A549 (cell line): ENCODE data around the gene TFEB.

Experiments used
- BHLHE40 ChIP-seq: IDR thresholded peaks from 2 replicates; pipeline ENCODE4 v1.6.1; 2012; ENCODE audit warnings: low read depth, low read length, inconsistent platforms
- EP300 ChIP-seq, 2 experiments: fragments of >200 bp; sonication (Bioruptor Twin); formaldehyde crosslinking; IDR thresholded peaks; 2 replicates in 1 of 2; 3 replicates in 1 of 2; pipeline ENCODE4 v1.6.1; 2016 to 2017
- FOSL2 ChIP-seq, 2 experiments: fragments of 450-650 bp in 1 of 2; fragments of >200 bp in 1 of 2; sonication (Bioruptor Twin) in 1 of 2; formaldehyde crosslinking; IDR thresholded peaks; 2 replicates each; pipeline versions ENCODE4 v1.5.0 to v1.6.1; 2016 to 2020; ENCODE audit warnings: mild to moderate bottlenecking in 1 of 2, moderate library complexity in 1 of 2
- KDM1A ChIP-seq: fragments of 200-600 bp; sonication (generic); IDR thresholded peaks from 2 replicates; pipeline ENCODE4 v1.6.1; 2016; ENCODE audit warnings: low read depth, mild to moderate bottlenecking
- KDM5A ChIP-seq: fragments of 200-600 bp; sonication (generic); IDR thresholded peaks from 2 replicates; pipeline ENCODE4 v1.6.1; 2016; ENCODE audit warnings: antibody characterized with exemption, mild to moderate bottlenecking
- POLR2A ChIP-seq: IDR thresholded peaks from 2 replicates; pipeline ENCODE4 v1.6.1; 2012; ENCODE audit warnings: mild to moderate bottlenecking, low read length
- POLR2AphosphoS2 ChIP-seq: conservative IDR thresholded peaks from 2 replicates; pipeline ENCODE4 v1.6.1; 2012; ENCODE audit warnings: low read length, improper control_type of control experiment, inconsistent platforms
- RCOR1 ChIP-seq: fragments of 150-350 bp; IDR thresholded peaks from 2 replicates; pipeline ENCODE4 v1.6.1; 2014; ENCODE audit warnings: antibody characterized with exemption, low read length, low read depth
- RFX5 ChIP-seq: fragments of 450-650 bp; IDR thresholded peaks from 2 replicates; pipeline ENCODE4 v1.7.1; 2014; ENCODE audit warnings: antibody characterized with exemption, mild to moderate bottlenecking, moderate library complexity
- ZFP36 ChIP-seq: fragments of 450-650 bp; IDR thresholded peaks from 2 replicates; pipeline ENCODE4 v1.6.1; 2014; ENCODE audit warnings: borderline replicate concordance; ENCODE audit not compliant: partially characterized antibody
- TF ChIP-seq, protein P1 (sequence below): fragments of 200-600 bp; sonication (generic); IDR thresholded peaks from 2 replicates; pipeline ENCODE4 v1.6.1; 2016; ENCODE audit warnings: antibody characterized with exemption, mild to moderate bottlenecking, moderate library complexity
- TF ChIP-seq, protein P2 (sequence below): fragments of >200 bp; sonication (Bioruptor Twin); formaldehyde crosslinking; IDR thresholded peaks from 3 replicates; pipeline ENCODE4 v1.5.1; 2016
- TF ChIP-seq, protein P3 (sequence below): IDR thresholded peaks from 2 replicates; pipeline ENCODE4 v1.6.1; 2012
- TF ChIP-seq, protein P4 (sequence below): fragments of 250-450 bp; sonication (Bioruptor Pico); IDR thresholded peaks from 2 replicates; pipeline ENCODE4 v1.5.0; 2020; ENCODE audit warnings: low read depth, mild to moderate bottlenecking, moderate library complexity

DNA sequence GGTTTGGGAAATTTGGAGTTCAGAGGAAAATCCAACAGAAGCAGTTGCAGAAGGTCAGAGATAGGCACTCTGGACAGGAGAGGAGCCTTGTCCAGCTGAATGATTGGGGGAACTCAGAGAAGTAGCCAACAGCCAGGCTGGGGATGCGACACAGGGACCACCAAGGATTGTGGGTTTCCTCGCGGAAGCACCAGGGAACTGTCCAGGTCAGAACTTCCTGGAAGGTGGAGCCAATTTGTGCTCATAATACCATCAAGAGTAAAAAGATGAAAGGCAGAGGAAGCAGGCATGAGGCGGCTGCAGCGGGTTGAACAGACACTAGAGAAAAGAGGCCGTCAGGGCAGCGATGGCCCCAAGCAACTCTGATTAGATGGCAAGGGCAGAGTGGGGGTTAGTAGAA, 63.4 kb downstream of the TFEB start:
- TF ChIP-seq, protein P1, sequence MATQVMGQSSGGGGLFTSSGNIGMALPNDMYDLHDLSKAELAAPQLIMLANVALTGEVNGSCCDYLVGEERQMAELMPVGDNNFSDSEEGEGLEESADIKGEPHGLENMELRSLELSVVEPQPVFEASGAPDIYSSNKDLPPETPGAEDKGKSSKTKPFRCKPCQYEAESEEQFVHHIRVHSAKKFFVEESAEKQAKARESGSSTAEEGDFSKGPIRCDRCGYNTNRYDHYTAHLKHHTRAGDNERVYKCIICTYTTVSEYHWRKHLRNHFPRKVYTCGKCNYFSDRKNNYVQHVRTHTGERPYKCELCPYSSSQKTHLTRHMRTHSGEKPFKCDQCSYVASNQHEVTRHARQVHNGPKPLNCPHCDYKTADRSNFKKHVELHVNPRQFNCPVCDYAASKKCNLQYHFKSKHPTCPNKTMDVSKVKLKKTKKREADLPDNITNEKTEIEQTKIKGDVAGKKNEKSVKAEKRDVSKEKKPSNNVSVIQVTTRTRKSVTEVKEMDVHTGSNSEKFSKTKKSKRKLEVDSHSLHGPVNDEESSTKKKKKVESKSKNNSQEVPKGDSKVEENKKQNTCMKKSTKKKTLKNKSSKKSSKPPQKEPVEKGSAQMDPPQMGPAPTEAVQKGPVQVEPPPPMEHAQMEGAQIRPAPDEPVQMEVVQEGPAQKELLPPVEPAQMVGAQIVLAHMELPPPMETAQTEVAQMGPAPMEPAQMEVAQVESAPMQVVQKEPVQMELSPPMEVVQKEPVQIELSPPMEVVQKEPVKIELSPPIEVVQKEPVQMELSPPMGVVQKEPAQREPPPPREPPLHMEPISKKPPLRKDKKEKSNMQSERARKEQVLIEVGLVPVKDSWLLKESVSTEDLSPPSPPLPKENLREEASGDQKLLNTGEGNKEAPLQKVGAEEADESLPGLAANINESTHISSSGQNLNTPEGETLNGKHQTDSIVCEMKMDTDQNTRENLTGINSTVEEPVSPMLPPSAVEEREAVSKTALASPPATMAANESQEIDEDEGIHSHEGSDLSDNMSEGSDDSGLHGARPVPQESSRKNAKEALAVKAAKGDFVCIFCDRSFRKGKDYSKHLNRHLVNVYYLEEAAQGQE: no peak
- TF ChIP-seq, protein P2, sequence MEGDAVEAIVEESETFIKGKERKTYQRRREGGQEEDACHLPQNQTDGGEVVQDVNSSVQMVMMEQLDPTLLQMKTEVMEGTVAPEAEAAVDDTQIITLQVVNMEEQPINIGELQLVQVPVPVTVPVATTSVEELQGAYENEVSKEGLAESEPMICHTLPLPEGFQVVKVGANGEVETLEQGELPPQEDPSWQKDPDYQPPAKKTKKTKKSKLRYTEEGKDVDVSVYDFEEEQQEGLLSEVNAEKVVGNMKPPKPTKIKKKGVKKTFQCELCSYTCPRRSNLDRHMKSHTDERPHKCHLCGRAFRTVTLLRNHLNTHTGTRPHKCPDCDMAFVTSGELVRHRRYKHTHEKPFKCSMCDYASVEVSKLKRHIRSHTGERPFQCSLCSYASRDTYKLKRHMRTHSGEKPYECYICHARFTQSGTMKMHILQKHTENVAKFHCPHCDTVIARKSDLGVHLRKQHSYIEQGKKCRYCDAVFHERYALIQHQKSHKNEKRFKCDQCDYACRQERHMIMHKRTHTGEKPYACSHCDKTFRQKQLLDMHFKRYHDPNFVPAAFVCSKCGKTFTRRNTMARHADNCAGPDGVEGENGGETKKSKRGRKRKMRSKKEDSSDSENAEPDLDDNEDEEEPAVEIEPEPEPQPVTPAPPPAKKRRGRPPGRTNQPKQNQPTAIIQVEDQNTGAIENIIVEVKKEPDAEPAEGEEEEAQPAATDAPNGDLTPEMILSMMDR: no peak
- no peak for TF ChIP-seq EP300 (IDR thresholded peaks at IDR 0.05)
- no peak for TF ChIP-seq ZFP36
- no peak for TF ChIP-seq BHLHE40
- TF ChIP-seq, protein P3, sequence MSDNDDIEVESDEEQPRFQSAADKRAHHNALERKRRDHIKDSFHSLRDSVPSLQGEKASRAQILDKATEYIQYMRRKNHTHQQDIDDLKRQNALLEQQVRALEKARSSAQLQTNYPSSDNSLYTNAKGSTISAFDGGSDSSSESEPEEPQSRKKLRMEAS: no peak
- no peak for TF ChIP-seq POLR2A
- no peak for TF ChIP-seq FOSL2 (IDR thresholded peaks at IDR 0.05)
- no peak for TF ChIP-seq FOSL2 (CRISPR knock-in tag; IDR thresholded peaks at IDR 0.05)
- TF ChIP-seq KDM1A: no peak
- no peak for TF ChIP-seq RFX5
- TF ChIP-seq, protein P4, sequence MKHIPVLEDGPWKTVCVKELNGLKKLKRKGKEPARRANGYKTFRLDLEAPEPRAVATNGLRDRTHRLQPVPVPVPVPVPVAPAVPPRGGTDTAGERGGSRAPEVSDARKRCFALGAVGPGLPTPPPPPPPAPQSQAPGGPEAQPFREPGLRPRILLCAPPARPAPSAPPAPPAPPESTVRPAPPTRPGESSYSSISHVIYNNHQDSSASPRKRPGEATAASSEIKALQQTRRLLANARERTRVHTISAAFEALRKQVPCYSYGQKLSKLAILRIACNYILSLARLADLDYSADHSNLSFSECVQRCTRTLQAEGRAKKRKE: no peak
- no peak for TF ChIP-seq KDM5A
- TF ChIP-seq RCOR1: no peak
- no peak for TF ChIP-seq POLR2AphosphoS2
